ENCODE results near the gene PPP1CA.
A peak's percentile ranks its signal among the peaks of the same experiment; 100 is the strongest.

Gene PPP1CA

GRCh38 chr11:67421430-67422031, 19.9 kb upstream of the PPP1CA start:
- Histone ChIP-seq H2AFZ (ENCODE audit: low read depth, low read length) (no peak overlapping the region), H3K27ac (ENCODE audit: low read length) (no peak overlapping the region)
- no peak for DNase-seq

GRCh38 chr11:67420646-67421429, 19.2 kb upstream of the PPP1CA start:
- H3K4me1 ChIP-seq (ENCODE audit: insufficient read depth, low read length) = peaks cover 53% of the 10 kb centered on the region
- H3K36me3 ChIP-seq (ENCODE audit: insufficient read depth, low read length) = peaks cover 6% of the 10 kb centered on the region; the same call in 1 of the 2 replicates
- peak overlapping the region; percentile 93 for H3K27ac ChIP-seq (ENCODE audit: low read length)
- H2AFZ ChIP-seq (ENCODE audit: low read depth, low read length) = peak overlapping the region; percentile 66; the same call in 1 of the 2 replicates
- H3K27me3 ChIP-seq (ENCODE audit: insufficient read depth, low read length, poor library complexity) = no peaks in the 10 kb centered on the region
- no peaks in the 10 kb centered on the region for H4K20me1 ChIP-seq (ENCODE audit: insufficient read depth, low read length)
- H3K79me2 ChIP-seq (ENCODE audit: insufficient read depth, low read length) = peaks cover 36% of the 10 kb centered on the region
- H3K4me3 ChIP-seq (ENCODE audit: low read depth in 1 of 2, low read length in 2 of 2) = peak overlapping the region; percentile 32 to 66; a peak in 3 of 4 replicates
- H3K9me3 ChIP-seq (ENCODE audit: insufficient read depth, low read length, severe bottlenecking) = no peaks in the 10 kb centered on the region
- peak; percentile 78 for ATAC-seq (ENCODE audit: insufficient read depth, low read depth)
- TF ChIP-seq EZH2 (IDR thresholded peaks at IDR 0.05; ENCODE audit: borderline replicate concordance, low read depth, low read length, severe bottlenecking) (no peak), CTCF (IDR thresholded peaks at IDR 0.05; ENCODE audit: borderline replicate concordance, extremely low read depth, low read length, poor library complexity, severe bottlenecking) (peak; percentile 5)
- peak overlapping the region; percentile 91 for H3K9ac ChIP-seq (ENCODE audit: low read depth, low read length)
- peak; percentile 98 for DNase-seq
- peak overlapping the region; percentile 95 for H3K4me2 ChIP-seq (ENCODE audit: insufficient read depth, low read length)

More at GRCh38 chr11:67421430-67422031, 19.9 kb upstream of the PPP1CA start:
- peak overlapping the region in 1 of 2 experiments; percentile 38; a peak in 2 of 4 replicates for H3K4me3 ChIP-seq (ENCODE audit: low read depth in 1 of 2, low read length in 2 of 2)
- peaks cover 6% of the 10 kb centered on the region; the same call in 1 of the 2 replicates for H3K36me3 ChIP-seq (ENCODE audit: insufficient read depth, low read length)
- no peaks in the 10 kb centered on the region for H4K20me1 ChIP-seq (ENCODE audit: insufficient read depth, low read length)
- H3K79me2 ChIP-seq (ENCODE audit: insufficient read depth, low read length) = peaks cover 29% of the 10 kb centered on the region
- no peaks in the 10 kb centered on the region for H3K27me3 ChIP-seq (ENCODE audit: insufficient read depth, low read length, poor library complexity)
- TF ChIP-seq CTCF (IDR thresholded peaks at IDR 0.05; ENCODE audit: borderline replicate concordance, extremely low read depth, low read length, poor library complexity, severe bottlenecking) (no peak), EZH2 (IDR thresholded peaks at IDR 0.05; ENCODE audit: borderline replicate concordance, low read depth, low read length, severe bottlenecking) (no peak)
- no peak for ATAC-seq (ENCODE audit: insufficient read depth, low read depth)
- H3K4me2 ChIP-seq (ENCODE audit: insufficient read depth, low read length) = peak overlapping the region; percentile 95
- H3K9me3 ChIP-seq (ENCODE audit: insufficient read depth, low read length, severe bottlenecking) = no peaks in the 10 kb centered on the region
- peaks cover 46% of the 10 kb centered on the region for H3K4me1 ChIP-seq (ENCODE audit: insufficient read depth, low read length)
- H3K9ac ChIP-seq (ENCODE audit: low read depth, low read length) = no peak overlapping the region; the same call in 1 of the 2 replicates

- Histone ChIP-seq H3K4me2 (ENCODE audit: insufficient read depth, low read length) (peak overlapping the region; percentile 95), H2AFZ (ENCODE audit: low read depth, low read length) (peak overlapping the region; percentile 66; the same call in 1 of the 2 replicates), H3K27ac (ENCODE audit: low read length) (peak overlapping the region; percentile 93), H4K20me1 (ENCODE audit: insufficient read depth, low read length) (no peaks in the 10 kb centered on the region), H3K9me3 (ENCODE audit: insufficient read depth, low read length, severe bottlenecking) (no peaks in the 10 kb centered on the region), H3K4me3 (ENCODE audit: low read depth in 1 of 2, low read length in 2 of 2) (peak overlapping the region; percentile 32 to 66; a peak in 3 of 4 replicates), H3K4me1 (ENCODE audit: insufficient read depth, low read length) (peaks cover 54% of the 10 kb centered on the region), H3K79me2 (ENCODE audit: insufficient read depth, low read length) (peaks cover 37% of the 10 kb centered on the region), H3K27me3 (ENCODE audit: insufficient read depth, low read length, poor library complexity) (no peaks in the 10 kb centered on the region), H3K36me3 (ENCODE audit: insufficient read depth, low read length) (peaks cover 6% of the 10 kb centered on the region; the same call in 1 of the 2 replicates), H3K9ac (ENCODE audit: low read depth, low read length) (peak overlapping the region; percentile 91)
- TF ChIP-seq EZH2 (IDR thresholded peaks at IDR 0.05; ENCODE audit: borderline replicate concordance, low read depth, low read length, severe bottlenecking) (no peak), CTCF (IDR thresholded peaks at IDR 0.05; ENCODE audit: borderline replicate concordance, extremely low read depth, low read length, poor library complexity, severe bottlenecking) (no peak)
- DNase-seq = no peak
- no peak for ATAC-seq (ENCODE audit: insufficient read depth, low read depth)
Measured at GRCh38 chr11:67420147-67420645, 18.5 kb upstream of the PPP1CA start.
